HG03565 (cell line): Measurements from ENCODE around the gene MS4A12.
"Not testable (repeated sequence)": the region's sequence is repeated elsewhere in the genome, so short reads cannot be mapped to it uniquely, and the experiment has no call there.

Source experiments
- ATAC-seq: cut with Tn5 transposase; IDR thresholded peaks from one replicate; pipeline ENCODE4 v1.9.1; 2021; ENCODE audit warnings: mild to moderate bottlenecking, moderate library complexity; ENCODE audit not compliant: unreplicated experiment

The MS4A12 gene

GRCh38 chr11:60512651-60513225 lies 20.2 kb downstream of the MS4A12 start:
- no peak for ATAC-seq

- ATAC-seq, result no peak
Observed at GRCh38 chr11:60513496-60514460, 21.2 kb downstream of the MS4A12 start.

- no peak for ATAC-seq
Observed at GRCh38 chr11:60515144-60515855, 22.7 kb downstream of the MS4A12 start, which contains the start of gene MS4A13. Gene MS4A13 (plus strand): TSS chr11:60515392. CDS start chr11:60518084, 2,692 bp downstream.

GRCh38 chr11:60528465-60528864 lies 35.9 kb downstream of the MS4A12 start:
- no peak for ATAC-seq

GRCh38 chr11:60528934-60529333 lies 36.4 kb downstream of the MS4A12 start:
- ATAC-seq, result peak; percentile 87

GRCh38 chr11:60530454-60531100 lies 38.0 kb downstream of the MS4A12 start:
- ATAC-seq, result no peak

- ATAC-seq, result not testable (repeated sequence)
Observed at GRCh38 chr11:60532383-60532782, 39.8 kb downstream of the MS4A12 start.

- ATAC-seq, result not testable (repeated sequence)
Observed at GRCh38 chr11:60538627-60539026, 46.0 kb downstream of the MS4A12 start.

GRCh38 chr11:60544077-60544476 lies 51.5 kb downstream of the MS4A12 start:
- no peak for ATAC-seq
